ENCODE measurements around the gene PLCXD3.

Gene PLCXD3

DNA sequence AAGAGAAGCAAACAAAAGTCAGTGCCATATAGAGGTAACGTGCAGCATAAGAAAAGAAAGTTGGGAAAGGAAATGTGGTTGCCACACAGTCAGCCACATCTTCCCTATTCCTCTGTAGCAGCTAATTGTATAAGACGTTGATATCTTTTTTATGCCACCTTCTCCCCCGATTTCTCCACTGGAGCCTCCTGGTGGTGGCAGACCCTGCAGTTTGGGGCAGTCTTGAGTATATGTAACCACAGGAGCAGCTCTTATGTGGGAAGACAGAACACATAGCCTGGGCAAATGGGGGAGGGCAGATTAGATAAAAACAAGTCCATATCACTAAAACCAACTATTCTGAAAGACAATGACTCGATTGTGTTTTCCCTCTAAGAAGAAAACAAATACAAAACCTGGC is 99.7 kb downstream of the PLCXD3 start:
- DNase-seq: no peak

DNA sequence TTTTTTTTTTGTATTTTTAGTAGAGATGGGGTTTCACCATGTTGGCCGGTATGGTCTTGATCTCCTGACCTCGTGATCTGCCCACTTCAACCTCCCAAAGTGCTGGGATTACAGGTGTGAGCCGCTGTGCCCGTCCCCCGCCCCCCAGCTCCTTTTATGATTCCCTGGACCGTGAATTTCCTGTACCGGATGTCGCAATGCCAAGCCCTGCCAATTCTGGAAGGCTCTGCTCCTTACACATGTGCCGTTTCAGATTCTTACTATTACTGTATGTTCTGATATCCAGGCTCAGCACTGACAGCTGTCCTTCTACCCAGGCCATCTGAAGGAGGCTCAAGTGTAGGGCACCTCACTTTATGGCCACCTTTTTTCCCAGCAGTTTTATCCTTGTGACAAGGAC is 100.1 kb downstream of the PLCXD3 start:
- no peak for DNase-seq

DNA sequence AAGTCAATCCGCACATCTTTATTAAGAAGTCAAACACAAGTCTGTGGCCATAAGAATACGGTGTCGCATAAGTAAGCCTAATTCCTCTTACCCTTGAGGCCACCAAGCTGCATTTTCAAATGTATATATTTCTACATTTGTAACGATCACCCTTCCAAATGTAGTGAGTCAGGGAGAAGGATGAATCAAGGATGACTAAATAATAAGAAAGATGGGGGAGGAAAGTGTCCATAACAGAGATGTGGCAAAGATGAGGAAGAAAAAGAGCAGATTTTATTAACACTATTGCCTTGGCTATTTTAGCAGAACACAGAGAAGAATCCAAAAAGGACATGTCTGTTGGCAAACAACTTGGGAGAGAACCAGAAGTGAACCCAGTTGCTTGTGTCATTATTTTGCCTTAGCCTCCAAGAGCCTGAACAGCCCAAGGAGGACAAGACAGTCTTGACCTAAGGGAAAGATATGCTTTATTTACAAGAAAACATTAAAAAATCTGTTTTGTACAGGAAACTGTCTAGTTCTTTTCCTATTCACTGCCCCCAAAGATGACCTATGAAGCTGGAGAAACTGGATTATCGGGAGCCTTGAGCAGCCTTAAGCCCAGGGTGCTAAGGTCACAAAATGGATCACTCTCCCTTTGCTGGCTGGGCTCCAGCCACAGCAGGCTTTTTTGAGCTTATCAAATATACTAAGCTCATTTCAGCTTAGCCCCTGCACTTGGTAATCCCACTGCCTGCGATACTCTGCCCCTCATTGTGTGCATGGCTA is 101.5 kb downstream of the PLCXD3 start:
- no peak for DNase-seq

DNA sequence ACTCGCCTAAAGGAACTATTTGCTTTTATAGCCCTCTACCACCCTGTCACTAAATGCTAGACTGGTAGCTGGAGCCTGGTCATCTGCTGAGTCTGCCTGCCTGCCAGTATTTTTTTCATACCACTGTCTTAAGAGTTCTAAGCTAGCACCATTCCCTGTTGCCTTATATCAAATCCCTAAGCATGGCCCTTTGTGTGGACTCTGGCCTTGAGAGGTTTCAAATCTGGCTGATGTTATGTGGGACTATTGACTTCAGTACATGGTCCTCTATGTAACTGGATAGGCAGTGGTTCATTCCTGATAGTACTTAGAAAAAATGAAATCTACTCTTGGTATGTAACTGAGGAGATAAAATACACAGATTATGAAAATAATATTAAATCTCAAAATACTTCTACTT is 103.5 kb downstream of the PLCXD3 start:
- DNase-seq: no peak

- DNase-seq: no peak
Measured at GRCh38 chr5:41406424-41406823, 104.0 kb downstream of the PLCXD3 start.

- DNase-seq: no peak
Measured at GRCh38 chr5:41404757-41405156, 105.6 kb downstream of the PLCXD3 start.

DNA sequence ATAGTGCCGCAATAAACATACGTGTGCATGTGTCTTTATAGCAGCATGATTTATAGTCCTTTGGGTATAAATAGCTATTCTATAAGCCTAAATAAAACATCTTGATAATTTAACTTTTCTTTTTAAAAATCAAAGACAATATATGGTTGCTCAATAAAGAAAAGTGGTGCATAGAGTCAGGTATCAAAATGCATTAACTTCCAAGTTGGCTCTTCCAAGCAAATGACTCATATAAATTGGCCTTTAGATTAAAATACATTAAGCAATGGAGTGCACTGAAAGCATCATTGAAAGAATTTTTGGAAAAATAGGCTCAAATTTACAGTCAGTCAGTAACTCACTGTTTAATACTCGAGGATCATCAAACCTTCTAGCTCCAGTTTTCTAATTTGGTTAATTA is 106.6 kb downstream of the PLCXD3 start:
- no peak for DNase-seq

- no peak for DNase-seq
Measured at GRCh38 chr5:41402845-41403244, 107.6 kb downstream of the PLCXD3 start.

GRCh38 chr5:41399839-41400238 is 110.6 kb downstream of the PLCXD3 start:
- DNase-seq: no peak

- DNase-seq: no peak
Measured at GRCh38 chr5:41392016-41392415, 118.4 kb downstream of the PLCXD3 start.

- no peak for DNase-seq
Measured at GRCh38 chr5:41374631-41375030, 135.8 kb downstream of the PLCXD3 start.

GRCh38 chr5:41373230-41373629 is 137.2 kb downstream of the PLCXD3 start:
- DNase-seq: no peak

- DNase-seq: no peak
Measured at GRCh38 chr5:41371738-41372137, 138.7 kb downstream of the PLCXD3 start.

DNA sequence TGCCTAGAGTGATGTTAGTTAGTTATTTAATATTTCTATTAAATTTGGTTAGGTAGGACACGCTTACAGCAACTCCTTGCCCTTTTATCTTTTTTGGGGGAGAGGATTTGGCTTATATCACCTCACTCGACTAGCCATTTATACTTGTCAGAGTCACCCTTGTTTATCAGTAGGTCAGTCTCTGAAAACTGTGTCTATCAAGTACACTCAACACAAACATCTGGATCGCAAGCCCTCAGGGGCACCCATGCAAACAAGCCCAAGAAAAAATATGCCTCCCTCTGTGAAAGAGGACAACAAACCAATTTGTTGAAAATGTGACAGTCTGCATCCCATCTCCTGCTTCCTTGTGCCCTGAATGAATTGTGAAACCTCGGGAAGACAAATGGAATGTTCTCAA is 139.9 kb downstream of the PLCXD3 start:
- no peak for DNase-seq

DNA sequence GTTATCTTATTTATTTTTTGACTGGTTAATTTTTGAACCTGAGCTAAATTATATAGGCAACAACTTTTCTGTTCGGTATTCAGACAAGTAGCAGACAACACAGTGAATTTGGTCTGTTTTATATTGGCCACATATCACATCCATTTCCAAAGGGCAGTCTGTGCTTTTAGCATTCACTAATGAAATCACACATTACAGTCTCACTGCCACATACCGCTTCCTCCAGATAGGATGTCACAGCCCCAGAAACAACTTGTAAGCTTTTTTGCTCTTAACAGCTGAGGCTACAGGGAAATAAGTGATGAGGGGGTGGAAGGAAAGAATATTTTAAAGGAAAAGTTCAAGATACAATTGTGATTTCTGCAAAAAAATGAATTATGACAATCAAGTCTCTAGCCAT is 140.6 kb downstream of the PLCXD3 start:
- DNase-seq: no peak

DNA sequence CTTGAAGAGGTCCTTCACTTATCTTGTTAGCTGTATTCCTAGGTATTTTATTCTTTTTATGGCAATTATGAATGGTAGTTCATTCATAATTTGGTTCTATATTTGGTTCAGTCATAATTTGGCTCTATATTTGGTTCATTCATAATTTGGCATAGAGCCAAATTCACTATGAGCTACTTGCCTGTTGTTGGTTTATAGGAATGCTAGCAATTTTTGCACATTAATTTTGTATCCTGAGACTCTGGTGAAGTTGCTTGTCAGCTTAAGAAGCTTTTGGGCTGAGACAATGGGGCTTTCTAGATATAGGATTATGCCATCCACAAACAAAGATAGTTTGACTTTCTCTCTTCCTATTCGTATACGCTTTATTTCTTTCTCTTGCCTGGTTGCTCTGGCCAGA is 142.2 kb downstream of the PLCXD3 start:
- DNase-seq: no peak

DNA sequence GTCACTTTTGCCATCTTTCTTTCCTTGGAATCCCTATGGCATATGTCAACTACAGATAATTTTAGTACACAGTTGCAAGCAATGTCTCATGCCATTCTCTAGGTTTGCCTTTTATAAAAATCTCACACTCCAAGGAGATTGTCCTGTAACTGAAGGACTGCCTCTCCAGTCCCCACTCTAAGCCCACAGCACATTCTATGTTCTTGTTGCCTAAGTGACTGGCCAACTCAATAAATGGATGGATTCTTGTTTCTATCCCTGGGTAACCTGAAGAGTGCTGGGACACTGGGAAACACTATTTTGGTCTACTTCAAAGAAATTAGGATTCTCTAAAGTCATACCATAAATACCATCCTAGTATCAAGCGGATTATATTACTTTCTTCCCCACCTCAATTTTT is 145.0 kb downstream of the PLCXD3 start:
- DNase-seq: no peak

DNA sequence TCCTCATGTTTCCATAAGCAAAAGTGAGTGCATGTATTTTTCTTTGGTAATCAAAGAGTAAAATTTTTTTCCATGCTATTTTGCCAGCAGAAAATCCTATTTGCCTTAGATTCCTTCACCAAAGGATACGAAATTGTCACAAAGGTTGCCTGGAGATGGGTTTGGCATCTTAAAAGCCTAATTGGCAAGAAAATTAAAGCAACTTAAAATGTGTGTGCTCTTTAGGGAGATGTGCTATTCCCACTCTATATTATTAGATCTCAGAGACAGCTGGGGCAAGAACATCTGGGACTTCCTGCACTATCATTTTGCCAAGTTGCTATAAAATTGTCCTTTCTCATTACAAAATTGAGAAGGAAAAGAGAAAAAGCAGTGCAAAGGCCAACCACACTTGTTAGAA is 146.1 kb downstream of the PLCXD3 start:
- DNase-seq: no peak

DNA sequence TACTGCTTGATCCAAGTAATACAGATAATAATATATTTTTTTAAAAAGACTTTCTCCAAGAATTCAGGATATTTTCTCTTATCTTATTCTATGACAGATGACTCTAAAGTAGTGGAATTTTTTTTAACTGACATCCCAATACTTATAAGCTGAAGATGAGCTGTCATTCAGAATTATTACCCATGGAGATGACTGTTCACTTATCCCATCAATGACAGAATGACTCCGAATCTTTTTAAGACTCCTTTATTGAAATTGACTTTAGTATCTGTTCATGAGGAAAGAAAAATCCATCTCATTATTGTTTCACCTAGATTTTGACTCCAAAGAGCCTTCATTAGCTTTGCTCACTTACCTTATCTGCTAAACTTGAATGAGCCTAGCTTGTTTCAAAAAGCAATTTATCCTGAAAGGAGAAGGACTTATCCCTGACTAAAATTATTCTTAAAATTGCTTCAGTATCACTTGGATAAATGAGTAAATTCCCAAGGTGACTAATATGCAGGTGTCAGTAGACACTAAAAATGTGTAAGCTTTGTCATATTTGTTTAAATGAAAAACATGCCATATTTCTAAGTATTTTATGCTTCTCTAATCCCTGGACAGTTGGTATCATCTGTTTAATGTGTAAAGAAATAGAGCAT is 146.9 kb downstream of the PLCXD3 start:
- DNase-seq: no peak

DNA sequence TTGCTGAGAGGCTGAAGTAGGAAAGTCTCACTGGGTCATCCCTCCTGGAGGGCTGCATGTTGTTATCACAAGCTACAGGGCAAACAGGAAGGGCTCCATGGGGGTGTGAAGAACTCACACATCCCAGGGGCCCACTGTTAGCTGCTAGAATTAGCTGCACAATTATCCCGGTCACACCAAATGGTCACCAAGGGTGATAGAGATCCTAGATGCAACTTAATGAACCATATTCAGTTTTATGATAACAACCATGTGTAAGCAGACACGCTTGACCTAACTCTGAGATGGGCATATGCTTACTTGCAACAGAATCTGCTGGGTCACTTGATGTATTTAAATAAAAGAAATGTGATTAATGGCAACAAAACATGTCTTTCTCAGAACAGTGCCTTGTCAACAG is 153.6 kb downstream of the PLCXD3 start:
- no peak for DNase-seq

- DNase-seq: no peak
Measured at GRCh38 chr5:41349846-41350245, 160.6 kb downstream of the PLCXD3 start.

- DNase-seq: no peak
Measured at GRCh38 chr5:41347569-41347968, 162.8 kb downstream of the PLCXD3 start.

DNA sequence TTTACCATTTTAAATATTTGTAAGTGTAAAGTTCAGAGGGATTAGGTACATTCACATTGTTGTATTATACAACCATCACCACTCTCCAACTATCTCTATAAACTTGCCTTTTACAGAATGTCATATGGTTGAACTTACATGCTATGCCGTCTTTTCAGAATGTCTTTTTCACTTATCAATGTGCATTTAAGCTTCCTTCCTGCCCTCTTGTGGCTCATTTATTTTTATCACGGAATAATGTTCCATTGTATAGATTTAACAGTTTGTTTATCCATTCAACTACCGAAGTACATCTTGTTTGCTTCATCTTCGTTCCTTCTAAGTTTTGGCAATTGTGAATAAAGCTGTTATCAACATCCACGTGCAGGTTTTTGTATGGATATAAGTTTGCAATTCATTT is 163.8 kb downstream of the PLCXD3 start:
- no peak for DNase-seq

GRCh38 chr5:41345295-41345694 is 165.1 kb downstream of the PLCXD3 start:
- no peak for DNase-seq

DNA sequence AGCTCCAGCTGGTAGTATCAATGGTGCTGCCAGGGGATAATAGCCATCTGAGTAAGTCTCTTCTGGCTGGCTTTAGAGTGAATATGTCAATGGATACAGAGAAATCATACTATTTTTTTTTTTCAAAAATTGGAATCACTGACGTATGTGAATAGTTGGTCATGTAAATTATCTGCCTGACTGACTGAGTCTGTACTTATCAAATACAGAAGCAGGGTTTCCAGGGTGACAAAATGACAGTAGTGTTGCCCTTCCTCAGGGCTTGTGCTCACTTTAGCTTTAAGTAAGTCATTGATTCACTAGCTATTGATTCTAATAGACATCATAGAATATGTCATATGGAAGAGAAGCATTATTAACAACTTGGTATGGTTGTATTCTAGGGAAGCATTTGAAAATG is 171.1 kb downstream of the PLCXD3 start:
- DNase-seq: no peak

Data from NCI-H748 treated with DMSO at 0.1 percent for 48 hours (cell line).